Activated CD4-positive, alpha-beta T cell treated with anti-CD3 and anti-CD28 coated beads, Interleukin-2, Interleukin-4, amounts not matched to agents 100 ng/mL and 50 ng/mL, durations not matched to agents 16 hours and 8 hours (primary cell): ENCODE data around the gene GMDS.

Experiments used
- DNase-seq: peaks from one replicate; pipeline ENCODE4 v3.0.0-alpha.2; 2020; ENCODE audit warnings: low spot score

Gene GMDS

GRCh38 chr6:2240961-2241360 is 4.4 kb downstream of the GMDS start:
- no peak for DNase-seq

- no peak for DNase-seq
Measured at GRCh38 chr6:2237001-2237400, 8.4 kb downstream of the GMDS start.

DNA sequence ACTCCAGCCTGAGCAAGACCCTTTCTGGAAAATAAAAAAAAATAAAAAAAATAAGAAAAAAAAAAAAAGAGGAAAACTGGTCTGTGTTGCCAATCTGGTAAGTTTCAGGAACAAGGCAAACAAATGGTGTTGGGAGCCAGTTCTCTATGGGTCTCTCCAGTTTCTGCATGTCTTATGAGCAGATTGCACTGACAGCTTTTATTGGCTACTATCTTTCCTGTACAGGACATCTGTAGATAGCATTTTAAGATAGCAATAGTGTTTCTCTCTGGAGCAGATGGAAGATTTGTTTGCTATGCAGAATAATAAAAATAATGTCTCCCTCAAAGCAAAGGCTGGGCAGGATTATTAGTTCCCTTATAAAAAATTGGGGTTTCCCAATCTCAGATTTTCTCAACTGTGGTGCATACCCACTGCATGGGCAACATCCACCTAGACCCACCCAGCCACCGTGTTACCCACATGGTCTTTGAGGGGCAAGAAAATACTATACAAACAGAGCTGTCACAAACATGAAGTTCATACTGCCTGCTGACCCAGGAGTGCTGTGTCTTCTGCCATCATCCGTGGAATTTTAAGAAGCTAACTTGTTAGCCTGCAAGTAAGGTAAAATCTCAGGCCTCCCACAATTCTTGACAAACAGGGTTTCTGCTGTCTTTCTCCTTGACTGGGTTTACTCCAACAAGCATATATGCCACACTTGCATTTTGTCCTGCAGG is 9.5 kb downstream of the GMDS start:
- DNase-seq, result no peak

DNA sequence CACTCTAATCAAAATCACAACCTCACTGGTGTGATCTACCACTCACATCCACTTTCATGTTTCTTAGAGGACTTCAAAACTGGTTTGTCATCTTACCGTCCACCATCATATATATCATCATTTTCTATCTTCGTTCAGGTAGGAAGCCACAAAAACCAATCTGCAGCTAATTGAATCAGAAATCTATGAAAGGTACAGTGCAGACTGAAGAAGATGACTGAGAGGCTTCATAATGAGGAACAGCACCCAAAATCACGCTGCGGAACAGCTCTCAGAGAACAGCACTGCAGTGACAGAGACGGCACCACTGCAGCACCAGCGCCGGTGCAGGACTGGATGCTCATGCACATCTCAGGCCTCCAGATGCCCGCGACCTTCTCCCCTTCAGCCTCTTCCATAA is 13.0 kb downstream of the GMDS start:
- no peak for DNase-seq

DNA sequence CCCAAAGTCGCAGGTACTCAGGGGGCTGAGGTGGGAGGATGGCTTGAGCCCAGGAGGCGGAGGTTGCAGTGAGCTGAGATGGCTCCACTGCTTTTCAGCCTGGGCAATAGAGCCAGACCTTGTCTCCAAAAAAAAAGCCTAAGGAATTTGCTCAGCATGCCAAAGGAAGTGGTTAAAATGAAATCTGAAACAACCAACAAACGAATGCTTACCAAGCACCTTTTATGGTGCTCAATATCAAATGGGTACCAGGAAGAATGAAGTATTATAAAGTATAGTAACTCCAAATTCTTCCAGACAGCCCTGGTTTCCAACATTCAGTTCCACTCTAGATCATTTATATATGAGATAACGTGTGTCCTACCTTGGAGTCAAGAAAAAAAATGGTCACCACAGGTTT is 14.0 kb downstream of the GMDS start:
- no peak for DNase-seq

GRCh38 chr6:2230659-2231277 is 14.6 kb downstream of the GMDS start:
- no peak for DNase-seq

DNA sequence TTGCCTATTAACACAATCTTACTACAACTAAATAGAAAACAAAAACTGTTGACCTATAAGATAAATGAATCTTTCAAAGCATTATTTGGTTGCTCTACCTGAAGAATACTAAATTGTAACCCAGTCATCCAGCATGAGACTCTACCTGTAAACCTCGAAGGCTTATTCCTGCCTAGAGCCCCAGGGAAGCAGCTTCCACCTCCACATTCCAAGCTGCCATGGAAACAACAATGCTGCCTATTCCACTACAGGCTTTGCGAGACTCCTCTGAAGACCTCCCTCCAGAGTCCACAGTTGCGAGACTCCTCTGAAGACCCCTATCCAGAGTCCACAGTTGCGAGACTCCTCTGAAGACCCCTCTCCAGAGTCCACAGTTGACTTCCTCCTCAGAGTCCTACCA is 15.7 kb downstream of the GMDS start:
- no peak for DNase-seq

DNA sequence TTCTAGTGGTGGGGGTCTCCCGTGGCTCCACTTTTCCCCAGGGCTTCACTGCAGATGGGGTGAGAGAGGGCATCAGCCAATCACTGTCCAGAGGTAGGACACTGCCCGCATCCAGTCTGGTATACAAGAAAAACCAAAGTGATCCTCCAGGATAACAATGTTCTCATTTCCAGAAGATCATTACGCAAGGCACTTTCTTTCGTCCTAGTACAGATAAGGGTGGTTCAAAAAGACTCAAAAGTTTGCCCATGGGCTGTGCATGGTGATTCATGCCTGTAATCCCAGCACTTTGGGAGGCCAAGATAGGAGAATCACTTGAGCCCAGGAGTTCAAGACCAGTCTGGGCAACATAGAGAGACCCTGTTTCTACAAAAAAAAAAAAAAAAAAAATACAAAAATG is 16.4 kb downstream of the GMDS start:
- no peak for DNase-seq

DNA sequence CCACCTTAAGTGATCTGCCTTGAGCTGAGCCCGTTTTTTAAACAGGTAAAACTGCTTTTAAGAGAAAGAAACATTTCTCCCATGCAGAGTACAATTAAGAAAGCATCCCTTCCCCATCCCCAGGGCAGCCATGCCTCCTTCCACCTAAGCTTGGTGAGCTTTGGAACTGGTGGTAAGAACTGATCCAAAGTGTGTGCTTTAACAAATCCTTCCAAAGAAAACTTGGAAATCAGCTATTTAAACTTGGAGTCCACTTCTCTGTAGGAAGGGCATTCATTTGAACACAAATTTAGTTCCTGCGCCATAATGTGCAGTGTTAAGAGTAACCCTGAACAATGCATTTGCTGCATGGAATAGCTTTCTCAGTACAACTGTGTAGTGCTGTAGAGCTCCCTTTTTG is 17.0 kb downstream of the GMDS start:
- no peak for DNase-seq

GRCh38 chr6:2226775-2227174 is 18.6 kb downstream of the GMDS start:
- no peak for DNase-seq

DNA sequence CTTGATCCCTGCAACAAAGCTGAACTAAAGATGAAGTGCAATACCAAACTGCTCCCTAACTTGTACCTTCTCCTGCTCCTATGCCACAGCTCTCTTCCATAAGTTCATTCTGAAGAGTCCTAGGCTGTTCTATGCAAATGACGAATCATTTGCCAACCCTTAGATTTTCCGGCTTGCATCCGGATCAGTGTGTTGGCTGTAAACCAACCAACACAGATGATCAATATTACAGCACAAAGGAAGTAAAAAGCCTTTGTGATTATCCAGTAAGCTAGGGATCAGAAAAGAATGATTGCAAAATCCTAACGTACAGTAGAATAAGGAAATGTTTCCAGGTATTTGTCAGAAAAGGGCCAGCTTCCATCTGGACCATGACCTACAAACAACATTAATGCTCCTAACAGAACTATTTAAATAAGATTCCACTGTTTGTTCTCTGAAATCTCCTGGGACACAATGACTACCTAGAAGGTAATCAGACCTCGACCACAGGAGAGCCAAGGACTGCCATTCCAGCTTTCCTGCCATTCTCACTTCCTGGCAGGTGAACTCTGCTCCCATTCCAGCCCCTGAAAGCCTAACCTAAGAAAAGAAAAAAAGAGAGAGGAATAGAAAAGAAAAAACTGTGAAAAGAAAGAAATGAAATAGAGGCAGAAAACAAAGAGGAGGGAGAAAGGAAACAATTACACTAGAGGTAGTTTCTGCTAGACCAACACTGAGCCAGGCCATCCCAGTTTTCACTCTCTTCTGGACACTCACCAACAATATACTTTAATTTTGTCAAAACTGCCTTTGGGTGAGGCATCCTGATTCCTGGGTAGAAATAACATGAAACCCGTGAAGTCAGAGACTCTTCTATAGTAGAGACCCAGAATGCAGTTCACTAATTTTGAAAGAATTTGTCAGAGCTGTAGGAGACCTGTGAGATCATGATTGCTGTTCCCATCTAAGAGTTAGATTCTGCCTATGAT is 19.7 kb downstream of the GMDS start:
- DNase-seq, result no peak

- no peak for DNase-seq
Measured at GRCh38 chr6:2224847-2225382, 20.5 kb downstream of the GMDS start.

DNA sequence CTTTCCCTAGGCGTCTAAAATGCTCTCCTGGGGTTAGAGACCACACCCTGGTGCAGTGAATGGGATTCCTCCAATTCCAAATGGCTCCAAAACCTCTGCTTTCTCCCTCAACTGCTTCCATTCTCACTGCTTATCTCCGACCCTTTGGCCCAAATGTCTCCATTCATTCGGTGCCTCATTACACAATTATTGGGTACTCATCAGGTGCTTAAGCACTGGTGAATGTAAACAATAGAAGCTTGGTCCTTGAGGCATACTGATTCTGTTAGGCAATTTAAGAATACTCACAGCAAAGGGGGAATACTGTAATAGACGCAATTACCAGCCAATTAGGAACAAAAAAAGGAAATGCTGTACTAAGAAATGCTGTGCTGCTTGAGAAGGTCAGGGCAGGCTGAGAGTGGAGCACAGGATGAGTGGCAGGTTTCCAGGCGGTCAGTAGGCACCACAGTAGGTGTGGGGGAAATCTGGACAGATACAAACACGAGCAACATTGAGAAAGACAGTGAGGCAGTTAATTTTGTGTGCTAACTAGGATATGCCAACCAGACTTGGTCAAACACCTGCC is 23.0 kb downstream of the GMDS start:
- DNase-seq, result no peak

- no peak for DNase-seq
Measured at GRCh38 chr6:2221726-2222274, 23.6 kb downstream of the GMDS start.

- no peak for DNase-seq
Measured at GRCh38 chr6:2220154-2220553, 25.3 kb downstream of the GMDS start.

DNA sequence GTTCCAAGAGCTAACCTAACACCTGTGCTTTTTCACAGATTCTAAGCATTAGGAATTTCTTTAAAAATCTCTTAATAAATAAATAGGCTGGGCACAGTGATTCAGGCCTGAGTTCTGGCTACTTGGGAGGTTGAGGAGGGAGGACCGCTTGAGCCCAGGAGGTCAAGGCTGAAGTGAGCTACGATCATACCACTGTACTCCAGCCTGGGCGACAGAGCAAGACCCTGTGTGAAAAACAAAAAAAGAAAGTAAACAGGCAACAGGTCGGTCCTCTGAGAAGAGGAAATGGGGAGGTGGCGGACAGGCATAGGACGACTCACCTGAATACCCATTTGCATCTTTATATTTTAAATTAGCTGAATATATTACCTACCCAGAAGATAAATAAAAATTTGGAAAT is 26.5 kb downstream of the GMDS start:
- DNase-seq, result no peak

GRCh38 chr6:2216794-2217383 is 28.5 kb downstream of the GMDS start:
- DNase-seq, result no peak

DNA sequence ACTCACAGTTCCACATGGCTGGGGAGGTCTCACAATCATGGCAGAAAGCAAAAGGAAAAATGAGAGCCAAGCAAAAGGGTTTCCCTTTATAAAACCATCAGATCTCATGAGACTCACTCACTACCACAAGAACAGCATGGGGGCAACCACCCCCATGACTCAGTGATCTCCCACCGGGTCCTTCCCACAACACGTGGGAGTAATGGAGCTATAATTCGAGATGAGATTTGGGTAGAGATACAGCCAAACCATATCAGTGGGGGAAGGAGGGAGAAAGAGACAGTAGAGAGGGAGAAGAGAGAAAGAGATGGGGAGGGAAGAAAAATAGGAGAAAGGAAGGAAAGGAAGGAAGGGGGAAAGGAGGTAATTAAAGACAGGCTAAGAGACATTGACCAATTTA is 30.1 kb downstream of the GMDS start:
- no peak for DNase-seq

- no peak for DNase-seq
Measured at GRCh38 chr6:2213086-2213485, 32.3 kb downstream of the GMDS start.

DNA sequence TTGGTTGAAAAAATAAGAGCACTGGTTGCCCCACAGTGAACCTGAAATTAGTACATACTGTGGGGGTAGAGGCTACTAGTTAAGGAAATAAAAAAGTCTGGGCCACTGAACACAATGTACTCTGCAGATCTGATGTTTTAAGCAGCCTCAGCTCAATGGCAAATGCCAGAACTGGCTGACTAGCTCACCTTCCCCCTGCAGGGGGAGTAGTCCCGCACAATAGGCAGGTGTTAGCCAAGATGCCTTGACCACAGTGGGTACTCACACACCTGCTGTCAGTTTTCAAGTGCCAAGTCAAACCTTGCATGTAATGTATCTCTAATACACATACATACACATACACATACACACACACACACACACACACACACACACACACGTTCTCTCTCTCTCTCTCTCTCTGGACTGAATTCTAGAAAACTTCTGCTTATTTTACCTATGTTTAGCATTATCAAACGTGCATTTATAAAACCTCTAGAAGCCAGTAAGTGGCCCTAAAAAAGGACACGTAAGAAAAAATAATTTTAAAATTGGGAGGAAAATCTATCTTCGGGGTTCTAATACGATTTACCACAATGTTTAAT is 36.1 kb downstream of the GMDS start:
- DNase-seq, result peak; percentile 30

DNA sequence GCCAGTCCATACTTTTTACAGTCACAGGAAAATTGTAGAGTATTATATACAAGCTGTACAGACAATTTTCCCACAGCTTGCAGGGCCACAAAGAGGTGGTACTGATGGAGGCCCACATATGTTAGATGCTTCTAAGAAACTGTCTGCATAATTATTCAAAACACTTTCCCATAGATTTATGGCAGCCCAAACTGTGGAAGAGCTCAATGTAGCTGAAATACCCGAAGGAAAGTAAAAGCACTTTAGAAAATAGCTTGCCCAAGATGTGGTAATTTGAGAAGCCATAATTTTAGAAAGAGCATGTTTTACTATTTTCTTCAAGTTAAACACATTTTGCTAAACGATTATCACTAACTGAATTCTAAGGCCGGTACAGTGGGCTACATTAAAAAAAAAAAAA is 36.9 kb downstream of the GMDS start:
- no peak for DNase-seq
